ENCODE measurements around the gene MCFD2.

Gene MCFD2

GRCh38 chr2:46871976-46872381 lies 43.6 kb downstream of the MCFD2 start:
- DNase-seq, result no peak

GRCh38 chr2:46870051-46870839 lies 45.4 kb downstream of the MCFD2 start:
- no peak for DNase-seq

GRCh38 chr2:46869621-46870020 lies 46.0 kb downstream of the MCFD2 start:
- no peak for DNase-seq

- DNase-seq, result no peak
These were observed 48.8 kb downstream of the MCFD2 start for GRCh38 chr2:46866770-46867246.

GRCh38 chr2:46865181-46865970 lies 50.2 kb downstream of the MCFD2 start:
- no peak for DNase-seq

- DNase-seq, result no peak
These were observed 51.7 kb downstream of the MCFD2 start for GRCh38 chr2:46863882-46864281.

GRCh38 chr2:46862514-46862913 lies 53.1 kb downstream of the MCFD2 start:
- no peak for DNase-seq

- DNase-seq, result no peak
These were observed 53.7 kb downstream of the MCFD2 start for GRCh38 chr2:46861916-46862315.

- DNase-seq, result no peak
These were observed 56.1 kb downstream of the MCFD2 start for GRCh38 chr2:46859482-46859881.

GRCh38 chr2:46858702-46859090 lies 56.9 kb downstream of the MCFD2 start:
- no peak for DNase-seq

- DNase-seq, result no peak
These were observed 57.5 kb downstream of the MCFD2 start for GRCh38 chr2:46857871-46858701.

- DNase-seq, result no peak
These were observed 59.3 kb downstream of the MCFD2 start for GRCh38 chr2:46856336-46856735.

- DNase-seq, result no peak
These were observed 59.8 kb downstream of the MCFD2 start for GRCh38 chr2:46855805-46856204.

- no peak for DNase-seq
These were observed 61.3 kb downstream of the MCFD2 start for GRCh38 chr2:46854260-46854659.

- no peak for DNase-seq
These were observed 63.0 kb downstream of the MCFD2 start for GRCh38 chr2:46852598-46852997.

- DNase-seq, result no peak
These were observed 63.5 kb downstream of the MCFD2 start for GRCh38 chr2:46852124-46852523.
